Progenitor cell of endocrine pancreas (in vitro differentiated cells): ENCODE results near the gene INS. TPM values are rescaled to one million over a fixed set of nuclear protein-coding genes. Genes with fewer than 3 reads are reported as not detected.

ENCODE experiments used
- DNase-seq: peaks from one replicate; pipeline ENCODE4 v3.0.0; 2021; ENCODE audit warnings: low spot score; ENCODE audit not compliant: unreplicated experiment
- H3K27ac Mint-ChIP-seq: 2 replicates; pipeline ENCODE4 v1.8.0; 2021; ENCODE audit warnings: mild to moderate bottlenecking, moderate library complexity, mixed read lengths
- H3K27me3 Mint-ChIP-seq: 2 replicates; pipeline ENCODE4 v1.8.0; 2021; ENCODE audit warnings: mixed read lengths
- H3K36me3 Mint-ChIP-seq: 2 replicates; pipeline ENCODE4 v1.8.0; 2022; ENCODE audit warnings: mixed read lengths; ENCODE audit not compliant: insufficient read depth
- H3K4me1 Mint-ChIP-seq: 2 replicates; pipeline ENCODE4 v1.8.0; 2021; ENCODE audit warnings: low read depth, mixed read lengths
- H3K4me3 Mint-ChIP-seq: 2 replicates; pipeline ENCODE4 v1.8.0; 2021; ENCODE audit warnings: low read depth, mild to moderate bottlenecking, moderate library complexity, mixed read lengths
- H3K9me3 Mint-ChIP-seq: 2 replicates; pipeline ENCODE4 v1.8.0; 2021; ENCODE audit warnings: low read depth, mixed read lengths
- CTCF ChIP-seq: fragments of 200-600 bp; sonication (generic); IDR thresholded peaks from one replicate; pipeline ENCODE4 v1.5.0; 2021; ENCODE audit warnings: antibody characterized with exemption, mild to moderate bottlenecking; ENCODE audit not compliant: unreplicated experiment
- total RNA-seq: library from RNA; stranded (reverse); gene quantifications from 2 replicates; pipeline ENCODE4 v1.2.1, GENCODE V29; 2021

INS gene
- total RNA-seq, 1 donor from 2014 or later = 75.2 TPM

GRCh38 chr11:2200536-2200935, 39.5 kb upstream of the INS start:
- no peak for DNase-seq
- Mint-ChIP-seq H3K4me1 (no peaks in the 10 kb centered on the region), H3K36me3 (no peaks in the 10 kb centered on the region), H3K4me3 (no peak overlapping the region), H3K9me3 (no peaks in the 10 kb centered on the region), H3K27ac (no peak overlapping the region), H3K27me3 (peaks cover 25% of the 10 kb centered on the region)
- TF ChIP-seq CTCF = no peak

- Mint-ChIP-seq H3K36me3 (no peaks in the 10 kb centered on the region), H3K27ac (no peak overlapping the region), H3K4me1 (no peaks in the 10 kb centered on the region), H3K9me3 (no peaks in the 10 kb centered on the region), H3K4me3 (no peak overlapping the region), H3K27me3 (peaks cover 25% of the 10 kb centered on the region)
- no peak for TF ChIP-seq CTCF
- no peak for DNase-seq
Measured at GRCh38 chr11:2199466-2200341, 38.7 kb upstream of the INS start.

GRCh38 chr11:2198621-2199365, 37.8 kb upstream of the INS start:
- Mint-ChIP-seq H3K27me3 (peaks cover 25% of the 10 kb centered on the region), H3K27ac (no peak overlapping the region), H3K9me3 (no peaks in the 10 kb centered on the region)

GRCh38 chr11:2197771-2198520, 36.9 kb upstream of the INS start:
- no peak for DNase-seq
- no peak for TF ChIP-seq CTCF
- Mint-ChIP-seq H3K4me1 (no peaks in the 10 kb centered on the region), H3K4me3 (no peak overlapping the region), H3K27ac (no peak overlapping the region), H3K36me3 (no peaks in the 10 kb centered on the region), H3K27me3 (peaks cover 25% of the 10 kb centered on the region), H3K9me3 (no peaks in the 10 kb centered on the region)

More at GRCh38 chr11:2198621-2199365, 37.8 kb upstream of the INS start:
- TF ChIP-seq CTCF = no peak
- Mint-ChIP-seq H3K4me3 (no peak overlapping the region), H3K36me3 (no peaks in the 10 kb centered on the region), H3K4me1 (no peaks in the 10 kb centered on the region)
- no peak for DNase-seq
